Epithelial cell of esophagus (primary cell): ENCODE results near the gene CIBAR2.
"Not testable (repeated sequence)": the region's sequence is repeated elsewhere in the genome, so short reads cannot be mapped to it uniquely, and the experiment has no call there.

Source experiments
- DNase-seq: peaks from one replicate; pipeline ENCODE4 v3.0.0; 2010; ENCODE audit warnings: low read depth
- H3K4me3 ChIP-seq: 2 replicates; pipeline ENCODE4 v1.5.1; 2011; ENCODE audit warnings: mild to moderate bottlenecking, low read length, control low read depth
- TF ChIP-seq, protein P1 (sequence below): IDR thresholded peaks from 2 replicates; pipeline ENCODE4 v1.5.1; 2011; ENCODE audit warnings: low read depth, mild to moderate bottlenecking, low read length, control low read depth, inconsistent platforms; ENCODE audit not compliant: insufficient read depth; ENCODE audit errors: missing control alignments

The CIBAR2 gene

GRCh38 chr16:85056211-85056748 is 56.0 kb downstream of the CIBAR2 start:
- DNase-seq: no peak
- TF ChIP-seq, protein P1, sequence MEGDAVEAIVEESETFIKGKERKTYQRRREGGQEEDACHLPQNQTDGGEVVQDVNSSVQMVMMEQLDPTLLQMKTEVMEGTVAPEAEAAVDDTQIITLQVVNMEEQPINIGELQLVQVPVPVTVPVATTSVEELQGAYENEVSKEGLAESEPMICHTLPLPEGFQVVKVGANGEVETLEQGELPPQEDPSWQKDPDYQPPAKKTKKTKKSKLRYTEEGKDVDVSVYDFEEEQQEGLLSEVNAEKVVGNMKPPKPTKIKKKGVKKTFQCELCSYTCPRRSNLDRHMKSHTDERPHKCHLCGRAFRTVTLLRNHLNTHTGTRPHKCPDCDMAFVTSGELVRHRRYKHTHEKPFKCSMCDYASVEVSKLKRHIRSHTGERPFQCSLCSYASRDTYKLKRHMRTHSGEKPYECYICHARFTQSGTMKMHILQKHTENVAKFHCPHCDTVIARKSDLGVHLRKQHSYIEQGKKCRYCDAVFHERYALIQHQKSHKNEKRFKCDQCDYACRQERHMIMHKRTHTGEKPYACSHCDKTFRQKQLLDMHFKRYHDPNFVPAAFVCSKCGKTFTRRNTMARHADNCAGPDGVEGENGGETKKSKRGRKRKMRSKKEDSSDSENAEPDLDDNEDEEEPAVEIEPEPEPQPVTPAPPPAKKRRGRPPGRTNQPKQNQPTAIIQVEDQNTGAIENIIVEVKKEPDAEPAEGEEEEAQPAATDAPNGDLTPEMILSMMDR: no peak
- no peak overlapping the region for H3K4me3 ChIP-seq

DNA sequence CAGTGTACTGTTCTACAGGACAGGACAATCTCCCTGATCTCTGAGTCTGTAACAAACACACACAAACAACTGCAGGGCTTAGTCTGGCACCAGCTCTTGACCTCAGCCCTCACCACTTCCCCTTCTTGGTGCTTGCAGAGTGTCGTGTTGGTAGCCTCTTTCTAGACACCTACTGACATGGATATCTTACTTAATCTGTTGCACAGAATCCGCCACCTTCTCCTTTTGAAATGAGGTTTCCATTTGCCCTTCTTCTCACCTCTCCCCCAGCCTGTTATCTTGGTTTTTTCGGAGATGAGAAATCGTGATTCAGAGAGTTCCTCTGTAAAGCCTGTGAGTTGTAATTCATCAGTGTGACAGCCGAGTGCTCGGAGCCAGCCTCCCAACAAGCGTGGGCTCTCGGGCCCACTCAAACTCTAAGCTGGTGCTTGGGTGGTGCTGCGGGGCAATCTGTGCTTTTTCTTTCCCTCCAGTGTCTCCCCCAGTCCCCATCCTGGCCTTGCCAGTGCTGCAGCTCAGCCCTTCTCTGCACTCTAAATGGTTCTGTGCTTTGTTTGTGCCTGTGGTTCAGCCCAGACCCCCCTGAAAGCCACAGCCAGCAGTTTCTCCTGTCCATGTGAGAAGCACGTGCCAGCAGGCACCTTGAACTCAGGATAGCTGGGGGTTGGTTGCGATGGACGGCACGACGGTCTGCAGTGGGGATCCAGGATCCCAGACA is 56.6 kb downstream of the CIBAR2 start:
- no peak for DNase-seq
- TF ChIP-seq, protein P1: no peak
- H3K4me3 ChIP-seq: no peak overlapping the region

- no peak for DNase-seq
- no peak overlapping the region for H3K4me3 ChIP-seq
- TF ChIP-seq, protein P1: no peak
These were observed 57.3 kb downstream of the CIBAR2 start for GRCh38 chr16:85054948-85055492.

- not testable (repeated sequence) for H3K4me3 ChIP-seq
These were observed 58.0 kb downstream of the CIBAR2 start for GRCh38 chr16:85054321-85054720.

DNA sequence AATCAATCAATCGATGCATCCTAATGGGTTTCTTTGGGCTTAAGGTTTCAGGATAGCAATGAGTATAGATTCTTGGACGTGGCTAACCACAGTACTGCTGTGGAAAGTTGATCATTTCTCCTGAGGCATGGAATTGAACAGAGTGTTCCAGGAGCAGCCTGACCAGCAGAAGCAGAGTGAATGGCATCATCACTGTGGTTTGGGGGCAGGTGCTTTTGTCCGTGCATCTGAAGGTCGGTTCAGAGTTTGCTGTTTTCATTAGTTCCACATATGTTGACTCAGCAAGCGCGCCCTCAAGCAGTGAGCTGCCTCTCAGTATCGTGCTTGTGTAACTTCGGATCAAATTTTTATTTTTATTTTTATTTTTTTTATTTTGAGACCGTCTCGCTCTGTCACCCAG is 59.7 kb downstream of the CIBAR2 start:
- H3K4me3 ChIP-seq: no peak overlapping the region
- TF ChIP-seq, protein P1: no peak
- no peak for DNase-seq

More at GRCh38 chr16:85054321-85054720, 58.0 kb downstream of the CIBAR2 start:
- DNase-seq: not testable (repeated sequence)

GRCh38 chr16:85051683-85052082 is 60.6 kb downstream of the CIBAR2 start:
- no peak for DNase-seq
- TF ChIP-seq, protein P1: no peak

GRCh38 chr16:85051067-85051581 is 61.1 kb downstream of the CIBAR2 start:
- TF ChIP-seq, protein P1: no peak
- no peak for DNase-seq

More at GRCh38 chr16:85051683-85052082, 60.6 kb downstream of the CIBAR2 start:
- no peak overlapping the region for H3K4me3 ChIP-seq

More at GRCh38 chr16:85051067-85051581, 61.1 kb downstream of the CIBAR2 start:
- H3K4me3 ChIP-seq: no peak overlapping the region
